ENCODE results near the gene ATP6V1G1.
A peak's percentile ranks its signal among the peaks of the same experiment; 100 is the strongest.

Gene ATP6V1G1

GRCh38 chr9:114551750-114552685 lies 35.6 kb upstream of the ATP6V1G1 start:
- peak; percentile 95 for DNase-seq (ENCODE audit: low read depth)
- TF ChIP-seq CTCF (IDR thresholded peaks at IDR 0.05; ENCODE audit: low read length, missing control alignments): no peak
- H3K4me3 ChIP-seq (replicated peaks; ENCODE audit: low read depth, low read length): no peak overlapping the region

GRCh38 chr9:114552706-114553105 lies 34.9 kb upstream of the ATP6V1G1 start:
- no peak for TF ChIP-seq CTCF (IDR thresholded peaks at IDR 0.05; ENCODE audit: low read length, missing control alignments)
- no peak overlapping the region for H3K4me3 ChIP-seq (replicated peaks; ENCODE audit: low read depth, low read length)
- no peak for DNase-seq (ENCODE audit: low read depth)

GRCh38 chr9:114553202-114553601 lies 34.4 kb upstream of the ATP6V1G1 start:
- H3K4me3 ChIP-seq (replicated peaks; ENCODE audit: low read depth, low read length): no peak overlapping the region
- no peak for DNase-seq (ENCODE audit: low read depth)
- TF ChIP-seq CTCF (IDR thresholded peaks at IDR 0.05; ENCODE audit: low read length, missing control alignments): no peak

- H3K4me3 ChIP-seq (replicated peaks; ENCODE audit: low read depth, low read length): no peak overlapping the region
- TF ChIP-seq CTCF (IDR thresholded peaks at IDR 0.05; ENCODE audit: low read length, missing control alignments): no peak
- no peak for DNase-seq (ENCODE audit: low read depth)
These were observed 31.9 kb upstream of the ATP6V1G1 start for GRCh38 chr9:114555696-114556095.

- DNase-seq (ENCODE audit: low read depth): no peak
- no peak overlapping the region for H3K4me3 ChIP-seq (replicated peaks; ENCODE audit: low read depth, low read length)
- TF ChIP-seq CTCF (IDR thresholded peaks at IDR 0.05; ENCODE audit: low read length, missing control alignments): no peak
These were observed 29.4 kb upstream of the ATP6V1G1 start for GRCh38 chr9:114558027-114558675.

- no peak for DNase-seq (ENCODE audit: low read depth)
- TF ChIP-seq CTCF (IDR thresholded peaks at IDR 0.05; ENCODE audit: low read length, missing control alignments): no peak
- H3K4me3 ChIP-seq (replicated peaks; ENCODE audit: low read depth, low read length): no peak overlapping the region
These were observed 27.6 kb upstream of the ATP6V1G1 start for GRCh38 chr9:114559830-114560513.
